HepG2 (cell line): ENCODE results near the gene RAB6B.

ENCODE experiments used
- EZH2 ChIP-seq: conservative IDR thresholded peaks from 2 replicates; pipeline ENCODE4 v1.6.1; 2012; ENCODE audit warnings: mild to moderate bottlenecking, low read depth, low read length, moderate library complexity
- REXO4 ChIP-seq: sonication (generic); formaldehyde crosslinking; IDR thresholded peaks from 2 replicates; pipeline ENCODE4 v1.8.0; 2022; ENCODE audit warnings: missing genetic modification reagents, mild to moderate bottlenecking, borderline replicate concordance
- ZNF121 ChIP-seq: sonication (generic); formaldehyde crosslinking; IDR thresholded peaks from 2 replicates; pipeline ENCODE4 v1.5.0; 2020; ENCODE audit warnings: mild to moderate bottlenecking, missing genetic modification reagents

DNA sequence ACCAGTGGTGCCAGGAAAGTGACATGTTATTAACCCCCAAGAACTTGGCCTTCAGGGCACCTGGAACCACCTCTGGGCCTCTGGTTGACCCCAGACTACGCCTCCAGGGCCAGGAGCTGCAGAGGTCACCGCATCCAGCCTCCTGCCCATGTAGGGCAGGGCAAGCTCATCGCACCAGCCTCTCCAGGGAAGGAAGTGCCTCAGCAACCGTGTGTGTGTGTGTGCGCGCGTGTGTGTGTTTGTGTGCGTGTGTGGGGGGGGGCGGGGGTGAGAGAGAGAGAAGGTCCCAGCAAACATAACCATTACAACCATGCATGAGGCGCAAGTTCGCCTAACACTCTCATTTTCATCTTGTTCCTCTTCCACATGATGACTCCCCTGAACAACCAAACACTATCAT is 31.8 kb downstream of the RAB6B start:
- TF ChIP-seq EZH2: no peak
- no peak for TF ChIP-seq REXO4 (CRISPR knock-in tag)
- no peak for TF ChIP-seq ZNF121
